GM21360 (cell line): Measurements from ENCODE around the gene DYNC2H1.

Experiments used
- ATAC-seq: cut with Tn5 transposase; IDR thresholded peaks from one replicate; pipeline ENCODE4 v1.9.1; 2021; ENCODE audit warnings: mild to moderate bottlenecking, moderate library complexity; ENCODE audit not compliant: unreplicated experiment

DYNC2H1 gene

DNA sequence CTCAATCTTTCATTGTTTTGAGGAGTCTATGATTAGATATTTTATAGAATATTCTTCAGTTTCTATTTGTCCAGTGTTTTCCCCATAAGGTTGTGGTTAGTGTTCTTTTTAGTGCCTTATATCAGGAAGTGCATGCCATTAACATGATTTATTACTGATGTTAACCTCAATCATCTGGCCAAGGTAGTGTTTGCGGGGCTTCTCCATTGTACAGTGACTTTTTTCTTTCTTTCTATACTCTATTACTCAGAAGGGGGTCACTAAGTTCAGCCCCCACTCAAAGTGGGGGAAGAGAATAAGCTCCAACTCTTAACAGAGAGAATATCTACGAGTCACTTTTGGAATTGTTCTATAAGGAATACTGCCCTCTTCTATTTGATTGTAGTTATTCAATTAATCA lies 415.8 kb downstream of the DYNC2H1 start:
- ATAC-seq, result no peak

DNA sequence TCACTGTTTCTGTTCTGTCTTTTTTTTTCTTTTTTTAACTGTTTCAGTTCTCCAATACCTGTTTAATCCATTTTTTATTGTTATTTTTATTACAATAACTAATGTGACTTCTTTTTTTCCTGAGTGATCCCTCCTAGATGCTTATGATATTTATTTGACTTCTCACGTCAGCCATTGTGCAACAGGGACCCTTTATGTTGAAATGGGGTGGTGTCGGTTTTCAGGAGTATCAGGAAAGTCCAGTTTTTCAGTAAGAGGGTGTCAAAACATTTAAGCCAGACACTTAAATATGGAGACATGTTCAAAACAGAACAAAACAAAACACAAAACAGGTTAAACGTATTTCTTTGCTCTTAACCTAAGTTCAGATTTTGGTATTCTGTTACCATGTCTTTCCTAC lies 418.8 kb downstream of the DYNC2H1 start:
- no peak for ATAC-seq

- no peak for ATAC-seq
Observed at GRCh38 chr11:103528596-103528995, 419.4 kb downstream of the DYNC2H1 start.

DNA sequence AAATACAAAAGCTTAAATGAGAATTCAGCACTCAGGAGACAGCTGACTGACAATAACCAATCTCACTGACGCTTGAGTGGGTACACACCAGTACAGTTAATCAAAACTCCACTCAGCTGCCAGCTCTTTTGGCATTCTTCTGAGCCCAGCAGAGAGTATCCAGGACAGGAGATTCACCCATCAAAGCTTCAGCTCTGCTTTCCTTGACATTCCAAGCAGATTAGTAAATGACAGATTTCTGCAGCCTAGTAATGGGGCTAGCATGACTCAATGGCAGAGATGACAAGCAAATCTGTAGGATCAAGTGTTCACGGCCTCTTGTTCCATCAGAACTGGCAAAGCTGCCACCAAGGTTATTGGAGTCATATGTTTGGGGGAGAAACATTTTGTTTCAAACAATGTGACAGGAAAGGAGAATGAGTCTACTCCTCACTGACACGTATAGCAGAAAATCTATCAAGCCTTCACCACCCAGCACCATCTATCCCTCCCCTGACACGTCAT lies 420.0 kb downstream of the DYNC2H1 start:
- no peak for ATAC-seq
